ENCODE data around the gene AGBL1.

AGBL1 gene

GRCh38 chr15:86700864-86701610 lies 621.4 kb downstream of the AGBL1 start:
- no peaks in the 10 kb centered on the region; the same call in none of the 2 replicates for H3K9me3 ChIP-seq (ENCODE audit: control insufficient read depth, insufficient read depth, low read depth, low read length)
- POLR2A ChIA-PET, result no interaction called here

DNA sequence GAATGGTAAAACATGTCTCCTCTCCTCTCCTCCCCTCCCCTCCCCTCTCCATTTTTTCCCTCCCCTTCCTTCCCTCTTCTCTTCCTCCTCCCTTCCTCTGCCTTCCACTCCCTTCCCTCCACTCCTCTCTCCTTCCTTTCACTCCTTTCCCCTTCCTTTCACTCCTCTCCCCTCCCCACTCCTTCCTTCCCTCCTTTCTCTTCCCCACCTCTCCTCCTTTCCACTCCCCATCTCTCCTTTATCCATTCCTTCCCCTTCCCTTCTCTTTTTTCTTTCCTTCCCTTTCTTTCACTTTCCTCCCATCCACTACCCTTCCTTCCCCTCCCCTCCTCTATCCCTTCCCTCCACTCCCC lies 621.9 kb downstream of the AGBL1 start:
- H3K36me3 ChIP-seq (ENCODE audit: control insufficient read depth in 2 of 2, insufficient read depth in 1 of 2, low read length in 2 of 2), result no peaks in the 10 kb centered on the region
- no peaks in the 10 kb centered on the region for H3K4me1 ChIP-seq (ENCODE audit: control insufficient read depth, insufficient read depth, low read length)
- CTCF ChIA-PET, result interaction anchor here (0.7 kb wide), 2 partner anchors 38 to 205 kb away, joined by 4 to 9 read pairs; no protein-coding TSS in a partner anchor
- no peak overlapping the region for H3K27ac ChIP-seq (ENCODE audit: extremely low read depth, low read depth, low read length)
- no peak overlapping the region for H3K4me3 ChIP-seq (ENCODE audit: low read depth, low read length)
- TF ChIP-seq PRDM1 (tag by site-specific recombination; IDR thresholded peaks at IDR 0.05) (peak; percentile 92), ZNF513 (tag by site-specific recombination; IDR thresholded peaks at IDR 0.05) (no peak)
- POLR2A ChIA-PET, result no interaction called here
- H3K9me3 ChIP-seq (ENCODE audit: control insufficient read depth, insufficient read depth, low read depth, low read length), result no peaks in the 10 kb centered on the region; the same call in none of the 2 replicates

More at GRCh38 chr15:86700864-86701610, 621.4 kb downstream of the AGBL1 start:
- CTCF ChIA-PET, result no interaction called here
- Histone ChIP-seq H3K36me3 (ENCODE audit: control insufficient read depth in 2 of 2, insufficient read depth in 1 of 2, low read length in 2 of 2) (no peaks in the 10 kb centered on the region), H3K27ac (ENCODE audit: extremely low read depth, low read depth, low read length) (no peak overlapping the region), H3K4me1 (ENCODE audit: control insufficient read depth, insufficient read depth, low read length) (no peaks in the 10 kb centered on the region), H3K4me3 (ENCODE audit: low read depth, low read length) (no peak overlapping the region)
- no peak for TF ChIP-seq ZNF843 (tag by site-specific recombination; IDR thresholded peaks at IDR 0.05)

DNA sequence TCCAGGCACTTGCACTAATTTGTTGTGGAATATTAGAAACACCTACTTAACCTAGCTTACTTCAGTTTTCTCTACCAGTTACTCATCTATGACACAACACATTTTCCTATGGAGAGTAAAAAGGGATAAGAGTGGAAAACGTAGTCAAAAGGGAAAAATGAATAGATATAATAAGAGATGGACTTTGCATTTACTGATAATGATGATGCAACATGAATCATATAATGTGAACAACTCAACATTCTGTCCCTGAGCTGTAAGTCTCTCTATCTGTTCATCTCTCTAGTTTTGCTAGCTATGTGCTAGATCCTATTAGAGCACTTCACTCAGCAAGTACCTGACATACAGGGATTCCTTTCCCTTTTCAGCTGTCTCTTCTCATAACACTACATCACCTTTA lies 627.1 kb downstream of the AGBL1 start:
- Histone ChIP-seq H3K4me1 (ENCODE audit: control insufficient read depth, insufficient read depth, low read length) (no peaks in the 10 kb centered on the region), H3K9me3 (ENCODE audit: control insufficient read depth, insufficient read depth, low read depth, low read length) (no peaks in the 10 kb centered on the region), H3K27ac (ENCODE audit: extremely low read depth, low read depth, low read length) (no peak overlapping the region), H3K4me3 (ENCODE audit: low read depth, low read length) (no peak overlapping the region), H3K36me3 (ENCODE audit: control insufficient read depth in 2 of 2, insufficient read depth in 1 of 2, low read length in 2 of 2) (no peaks in the 10 kb centered on the region)
- POLR2A ChIA-PET, result no interaction called here
- no peak for TF ChIP-seq ZFP37 (tag by site-specific recombination; IDR thresholded peaks at IDR 0.05)
- TF ChIP-seq IKZF3 (tag by site-specific recombination; IDR thresholded peaks at IDR 0.05), result no peak
- TF ChIP-seq, protein P1, sequence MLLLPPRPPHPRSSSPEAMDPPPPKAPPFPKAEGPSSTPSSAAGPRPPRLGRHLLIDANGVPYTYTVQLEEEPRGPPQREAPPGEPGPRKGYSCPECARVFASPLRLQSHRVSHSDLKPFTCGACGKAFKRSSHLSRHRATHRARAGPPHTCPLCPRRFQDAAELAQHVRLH (tag by site-specific recombination; IDR thresholded peaks at IDR 0.05), result no peak
- no peak for TF ChIP-seq GLI2 (tag by site-specific recombination; IDR thresholded peaks at IDR 0.05; ENCODE audit: borderline replicate concordance, low read depth)
- no peak for TF ChIP-seq ZNF416 (tag by site-specific recombination; IDR thresholded peaks at IDR 0.05)
- TF ChIP-seq ZNF138 (tag by site-specific recombination; IDR thresholded peaks at IDR 0.05; ENCODE audit: borderline replicate concordance), result no peak
- CTCF ChIA-PET, result interaction anchor here (0.5 to 0.6 kb wide), 2 partner anchors 185 to 803 kb away, joined by 3 read pairs; no protein-coding TSS in a partner anchor

DNA sequence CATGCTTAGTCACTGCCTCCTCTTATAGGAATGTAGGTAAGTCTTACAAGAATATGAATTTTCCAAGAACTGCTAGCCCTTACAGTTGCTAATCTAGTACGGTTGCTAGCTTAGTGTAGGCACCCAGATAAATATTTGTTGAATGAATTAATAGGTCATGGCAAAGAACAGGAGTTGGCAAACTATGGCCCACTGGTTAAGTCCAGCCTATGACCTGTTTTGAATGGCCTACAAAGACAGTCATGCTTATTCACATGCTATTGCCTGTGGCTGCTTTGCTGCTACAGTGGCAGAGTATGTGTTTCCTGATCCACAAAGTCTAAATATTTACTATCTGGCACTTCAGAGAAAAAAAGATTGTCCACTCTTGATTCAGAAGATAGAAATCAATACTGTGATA lies 631.8 kb downstream of the AGBL1 start:
- Histone ChIP-seq H3K36me3 (ENCODE audit: control insufficient read depth in 2 of 2, insufficient read depth in 1 of 2, low read length in 2 of 2) (no peaks in the 10 kb centered on the region), H3K4me3 (ENCODE audit: low read depth, low read length) (no peak overlapping the region), H3K4me1 (ENCODE audit: control insufficient read depth, insufficient read depth, low read length) (no peaks in the 10 kb centered on the region), H3K27ac (ENCODE audit: extremely low read depth, low read depth, low read length) (no peak overlapping the region), H3K9me3 (ENCODE audit: control insufficient read depth, insufficient read depth, low read depth, low read length) (no peaks in the 10 kb centered on the region)
- CTCF ChIA-PET, result interaction anchor here (1.8 kb wide), 1 partner anchor 31 kb away, joined by 8 read pairs; no protein-coding TSS in a partner anchor
- POLR2A ChIA-PET, result no interaction called here
- no peak for TF ChIP-seq ZNF600 (tag by site-specific recombination; IDR thresholded peaks at IDR 0.05)
- no peak for TF ChIP-seq ZNF518A (tag by site-specific recombination; conservative IDR thresholded peaks at IDR 0.05; ENCODE audit: low read depth)
- TF ChIP-seq OVOL3 (tag by site-specific recombination; IDR thresholded peaks at IDR 0.05), result no peak
- TF ChIP-seq REPIN1 (tag by site-specific recombination; IDR thresholded peaks at IDR 0.05; ENCODE audit: low read depth), result no peak
- no peak for TF ChIP-seq SETDB1 (IDR thresholded peaks at IDR 0.05; ENCODE audit: insufficient read length, low read length)
- no peak for TF ChIP-seq ZNF791 (tag by site-specific recombination; IDR thresholded peaks at IDR 0.05)
- TF ChIP-seq ZEB2 (tag by site-specific recombination; IDR thresholded peaks at IDR 0.05), result no peak
- no peak for TF ChIP-seq ZNF654 (tag by site-specific recombination; IDR thresholded peaks at IDR 0.05; ENCODE audit: low read depth)
- TF ChIP-seq ZNF266 (tag by site-specific recombination; IDR thresholded peaks at IDR 0.05; ENCODE audit: low read depth), result no peak
- no peak for TF ChIP-seq ZNF354C (tag by site-specific recombination; IDR thresholded peaks at IDR 0.05; ENCODE audit: borderline replicate concordance, low read depth)
- no peak for TF ChIP-seq ZNF513 (tag by site-specific recombination; IDR thresholded peaks at IDR 0.05)
